GM19240 (cell line): ENCODE data around the gene DUXA.
"Not testable (repeated sequence)": the region's sequence is repeated elsewhere in the genome, so short reads cannot be mapped to it uniquely, and the experiment has no call there.

Experiments
- DNase-seq: peaks from one replicate; pipeline ENCODE4 v3.0.0; 2011; ENCODE audit warnings: low spot score; ENCODE audit not compliant: insufficient read length

Gene DUXA

GRCh38 chr19:57167385-57167784 lies at the start of gene DUXA:
Gene DUXA, minus strand, starts transcription at chr19:57167485. Its CDS starts 42 bp downstream, at chr19:57167443.
- DNase-seq = no peak

DNA sequence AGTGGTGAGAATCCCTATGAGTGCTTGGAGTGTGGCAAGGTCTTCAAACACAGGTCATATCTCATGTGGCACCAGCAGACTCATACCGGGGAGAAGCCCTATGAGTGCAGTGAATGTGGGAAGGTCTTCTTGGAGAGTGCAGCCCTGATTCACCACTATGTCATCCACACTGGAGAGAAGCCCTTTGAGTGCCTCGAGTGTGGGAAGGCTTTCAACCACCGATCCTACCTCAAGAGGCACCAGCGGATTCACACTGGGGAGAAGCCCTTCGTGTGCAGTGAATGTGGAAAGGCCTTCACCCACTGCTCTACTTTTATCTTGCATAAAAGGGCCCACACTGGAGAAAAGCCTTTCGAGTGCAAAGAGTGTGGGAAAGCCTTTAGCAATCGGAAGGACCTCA lies 44.8 kb upstream of the DUXA start:
- no peak for DNase-seq

DNA sequence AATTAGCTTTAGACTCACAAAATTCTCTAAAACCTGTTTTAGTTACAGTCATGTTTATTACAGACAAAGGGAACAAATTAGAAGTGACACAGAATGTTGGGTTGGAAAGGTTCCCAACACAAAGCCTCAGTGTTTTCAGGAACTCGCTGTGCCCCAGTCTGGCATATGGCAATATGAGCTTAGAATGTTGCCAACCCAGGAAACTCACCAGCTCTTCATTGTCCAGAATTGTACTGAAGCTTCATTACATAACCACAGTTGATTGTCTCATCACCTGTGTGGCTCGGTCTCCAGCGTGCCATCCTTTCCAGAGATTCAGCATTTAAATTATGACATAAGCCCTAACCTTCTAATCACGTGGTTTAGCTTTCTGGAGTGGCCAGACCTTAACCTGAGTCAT lies 43.1 kb upstream of the DUXA start:
- no peak for DNase-seq

DNA sequence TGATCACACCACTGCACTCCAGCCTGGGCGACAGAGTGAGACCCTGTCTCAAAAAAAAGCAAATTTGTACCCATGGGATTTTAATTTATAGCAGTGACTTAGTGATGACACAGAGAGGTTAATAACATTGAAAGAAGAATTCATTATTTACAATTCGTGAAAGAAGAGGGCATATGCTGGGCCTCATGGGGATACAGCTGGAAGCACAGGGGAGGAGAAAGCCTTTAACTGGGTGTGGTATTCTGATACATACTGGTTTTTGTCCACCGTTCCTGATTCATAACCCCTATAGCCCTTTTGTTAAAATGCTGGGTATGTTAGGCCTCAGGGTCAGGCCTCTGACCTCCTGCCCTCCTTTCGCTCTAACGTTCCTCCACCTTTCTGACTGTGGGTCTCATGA lies 34.9 kb upstream of the DUXA start:
- no peak for DNase-seq

DNA sequence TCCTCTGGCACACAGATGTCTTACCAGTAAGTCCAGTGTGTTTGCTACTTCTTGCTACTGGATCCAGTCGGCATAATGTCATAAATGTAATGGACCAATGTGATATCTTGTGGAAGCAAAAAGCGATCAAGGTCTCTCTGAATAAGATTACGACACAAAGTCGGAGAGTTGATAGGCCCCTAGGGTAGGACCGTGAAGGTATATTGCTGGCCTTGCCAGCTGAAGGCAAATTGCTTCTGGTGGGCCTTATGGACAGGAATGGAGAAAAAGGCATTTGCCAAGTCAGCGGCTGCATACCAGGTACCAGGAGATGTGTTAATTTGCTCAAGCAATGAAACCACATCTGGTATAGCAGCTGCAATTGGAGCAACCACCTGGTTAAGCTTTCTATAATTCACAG lies 30.6 kb upstream of the DUXA start:
- not testable (repeated sequence) for DNase-seq

DNA sequence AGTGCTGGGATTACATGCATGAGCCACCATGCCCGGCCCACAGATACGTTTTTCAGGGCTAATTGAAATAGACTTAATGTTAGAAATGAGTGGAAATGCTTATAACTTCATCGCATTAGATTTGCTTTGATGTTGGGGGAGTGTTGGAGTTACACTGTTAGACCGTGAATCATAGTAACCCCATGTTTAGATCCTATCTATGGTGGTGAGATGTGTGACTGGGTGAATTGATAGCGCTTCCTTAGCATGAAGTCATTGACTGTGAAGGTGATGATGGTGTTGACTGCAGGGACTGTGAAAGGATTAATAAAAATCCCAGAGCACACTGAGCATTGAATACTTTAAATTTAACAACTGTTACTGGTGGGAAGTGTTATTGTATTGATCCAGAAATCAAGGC lies 25.7 kb upstream of the DUXA start:
- DNase-seq = no peak

- no peak for DNase-seq
These were observed 24.8 kb upstream of the DUXA start for GRCh38 chr19:57192077-57192420.

DNA sequence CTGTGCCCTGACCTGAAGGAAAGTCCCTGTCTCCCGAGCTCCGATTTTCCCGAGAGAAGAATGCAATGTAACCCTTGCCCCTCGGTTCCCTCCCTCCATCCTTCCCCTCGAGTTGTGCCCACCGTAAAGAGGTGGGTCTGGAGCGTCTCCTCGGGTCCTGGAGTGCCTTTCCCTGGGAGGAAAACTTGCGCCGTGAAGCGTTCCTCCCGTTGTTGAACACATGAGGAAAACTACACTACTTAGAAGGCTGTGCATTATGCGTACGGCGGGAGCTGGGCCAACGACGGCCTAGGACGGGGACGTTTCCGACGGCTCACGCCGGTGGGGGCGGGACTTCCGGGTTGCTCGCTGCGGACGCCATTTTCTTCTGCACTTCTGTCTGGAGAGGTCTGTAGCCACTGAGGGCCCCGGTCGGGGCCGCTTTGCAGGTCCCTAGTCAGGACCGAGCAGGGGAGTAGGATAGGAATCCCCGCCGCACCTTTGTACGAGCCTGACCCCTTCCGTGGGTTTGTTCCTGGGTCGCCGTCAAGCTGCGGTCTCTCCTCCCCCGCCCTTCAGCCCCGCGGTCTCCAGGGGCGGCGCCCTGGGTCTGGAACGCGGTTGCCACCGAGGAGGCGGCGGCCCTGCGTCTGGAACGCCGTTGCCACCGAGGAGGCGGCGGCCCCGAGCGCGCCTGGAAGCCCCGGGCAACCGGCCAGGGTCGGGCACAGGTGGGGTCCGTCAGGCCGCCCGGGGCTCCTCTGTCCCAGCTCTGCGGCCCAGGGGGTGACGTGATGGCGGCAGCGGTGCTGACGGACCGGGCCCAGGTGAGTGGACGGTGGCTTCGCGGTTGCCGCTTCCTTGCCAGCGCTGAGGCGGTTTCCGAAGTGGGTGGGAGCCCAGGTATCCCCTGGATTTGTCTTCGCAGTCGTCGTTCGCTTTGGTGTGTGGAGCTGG lies 24.1 kb upstream of the DUXA start, which contains the start of gene ZNF264:
Gene ZNF264 (plus strand): TSS at position 360 of the 936 bp plus-strand sequence. CDS start 414 bp downstream, at position 774.
- DNase-seq = peak; percentile 84

DNA sequence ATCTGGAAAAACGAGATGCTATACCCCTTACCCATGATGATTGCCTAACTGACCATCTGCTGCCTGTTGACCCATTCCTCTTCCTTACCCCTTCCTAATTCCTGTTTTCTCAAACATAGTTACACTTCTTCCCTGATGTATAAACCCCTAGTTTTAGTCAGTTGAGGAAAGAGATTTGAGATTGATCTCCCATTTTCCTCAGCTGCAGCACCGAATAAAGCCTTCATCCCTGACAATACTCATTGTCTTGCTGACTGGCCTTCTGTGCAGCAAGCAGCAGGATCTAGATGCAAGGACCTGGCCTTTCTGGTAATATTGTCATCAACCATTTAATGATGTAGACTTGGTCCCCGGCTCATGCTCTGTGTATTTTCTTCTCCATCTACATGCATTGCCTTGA lies 23.0 kb upstream of the DUXA start:
- DNase-seq = no peak

- peak; percentile 25 for DNase-seq
These were observed 4.3 kb upstream of the DUXA start for GRCh38 chr19:57171551-57172081.

- no peak for DNase-seq
These were observed 1.4 kb downstream of the DUXA start for GRCh38 chr19:57165846-57166245.

DNA sequence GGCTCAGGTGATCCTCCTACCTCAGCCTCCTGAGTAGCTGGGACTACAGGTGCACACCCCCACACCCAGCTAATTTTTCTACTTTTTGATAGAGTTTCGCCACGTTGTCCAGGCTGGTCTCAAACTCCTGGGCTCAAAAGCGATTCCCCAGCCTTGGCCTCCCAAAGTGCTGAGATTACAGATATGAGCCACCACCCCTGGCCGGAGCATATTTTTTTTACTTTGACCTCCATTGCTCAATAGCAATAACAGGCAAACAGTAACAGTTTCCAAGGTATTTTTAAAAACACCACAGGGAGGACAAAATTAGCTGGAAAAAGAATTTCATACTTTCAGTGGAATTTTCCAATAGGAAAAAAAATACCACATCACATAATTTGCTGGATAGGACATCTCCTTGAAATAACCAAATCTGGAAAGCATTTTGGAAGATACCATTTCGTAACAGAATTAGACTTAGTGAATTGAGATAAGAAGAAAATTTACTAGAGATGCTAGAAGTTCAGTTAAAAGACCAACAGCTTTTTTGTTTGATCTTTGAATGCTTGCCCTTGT lies 5.2 kb downstream of the DUXA start:
- no peak for DNase-seq

DNA sequence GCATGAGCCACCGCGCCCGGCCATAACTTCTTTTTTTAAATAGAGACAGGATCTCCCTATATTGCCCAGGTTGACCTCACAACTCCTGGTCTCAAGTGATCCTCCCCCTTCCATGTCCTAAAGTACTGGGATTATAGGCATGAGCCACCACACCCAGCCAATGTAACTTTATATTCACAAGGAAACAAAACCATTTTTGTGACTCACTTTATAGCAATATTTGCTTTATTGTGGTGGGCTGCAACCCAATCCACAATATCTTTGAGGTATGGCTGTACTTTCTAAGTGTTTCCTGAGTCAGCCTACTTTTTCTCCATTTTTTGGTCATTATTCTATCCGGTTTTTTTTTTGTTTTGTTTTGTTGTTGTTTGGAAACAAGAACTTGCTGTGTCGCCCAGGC lies 14.4 kb downstream of the DUXA start:
- no peak for DNase-seq

DNA sequence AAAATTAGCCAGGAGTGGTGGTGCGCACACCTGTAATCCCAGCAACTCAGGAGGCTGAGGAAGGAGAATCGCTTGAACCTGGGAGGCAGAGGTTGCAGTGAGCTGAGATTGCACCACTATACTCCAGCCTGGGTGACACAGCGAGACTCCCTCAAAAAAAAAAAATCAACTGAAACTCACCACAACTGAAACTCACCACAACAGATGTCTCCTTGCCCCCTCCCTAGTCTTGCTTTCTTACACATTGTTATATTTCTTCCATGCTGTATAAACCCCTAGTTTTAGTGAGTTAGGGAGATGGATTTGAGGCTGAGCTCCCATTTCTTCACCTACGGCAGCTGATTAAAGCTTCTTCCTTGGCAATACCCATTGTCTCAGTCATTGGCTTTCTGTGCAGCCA lies 25.6 kb downstream of the DUXA start:
- no peak for DNase-seq

- DNase-seq = no peak
These were observed 31.5 kb downstream of the DUXA start for GRCh38 chr19:57135797-57136196.

DNA sequence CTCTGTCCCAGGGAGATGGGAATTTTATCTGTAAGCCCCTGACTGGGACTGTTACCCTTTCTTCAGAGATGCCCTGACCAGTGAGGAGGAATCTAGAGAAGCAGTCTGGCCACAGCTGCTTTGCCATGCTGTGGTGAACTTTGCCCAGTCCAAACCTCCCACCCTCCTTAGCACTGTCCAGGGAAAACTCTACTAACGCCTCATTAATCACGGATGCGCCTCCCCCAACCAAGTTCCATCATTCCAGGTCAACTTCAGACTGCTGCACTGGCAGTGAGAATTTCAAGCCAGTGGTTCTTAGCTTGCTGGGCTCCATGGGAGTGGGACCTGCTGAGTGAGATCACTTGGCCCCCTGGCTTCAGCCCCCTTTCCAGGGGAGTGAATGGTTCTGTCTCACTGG lies 39.9 kb downstream of the DUXA start:
- DNase-seq = not testable (repeated sequence)

- DNase-seq = no peak
These were observed 43.4 kb downstream of the DUXA start for GRCh38 chr19:57123882-57124281.

DNA sequence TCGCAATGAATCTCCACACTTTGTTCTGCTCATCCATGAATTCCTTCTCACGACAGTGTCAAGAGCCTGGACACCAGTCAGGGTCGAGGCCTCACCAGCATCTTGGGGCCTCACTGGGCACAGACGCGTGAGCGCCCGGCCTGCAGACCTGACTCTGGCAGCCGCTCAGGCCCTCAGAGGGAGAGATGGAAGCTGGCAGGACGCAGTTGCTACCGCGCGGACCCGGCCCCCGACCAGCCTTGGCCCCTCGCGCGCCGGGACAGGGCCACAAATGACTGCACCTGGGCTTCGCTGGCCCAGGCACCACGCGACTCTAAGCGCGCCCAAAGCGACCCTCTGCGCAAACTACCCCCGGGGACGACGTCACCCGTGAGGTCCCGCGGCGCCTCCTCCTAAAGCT lies 48.4 kb downstream of the DUXA start:
- DNase-seq = no peak

DNA sequence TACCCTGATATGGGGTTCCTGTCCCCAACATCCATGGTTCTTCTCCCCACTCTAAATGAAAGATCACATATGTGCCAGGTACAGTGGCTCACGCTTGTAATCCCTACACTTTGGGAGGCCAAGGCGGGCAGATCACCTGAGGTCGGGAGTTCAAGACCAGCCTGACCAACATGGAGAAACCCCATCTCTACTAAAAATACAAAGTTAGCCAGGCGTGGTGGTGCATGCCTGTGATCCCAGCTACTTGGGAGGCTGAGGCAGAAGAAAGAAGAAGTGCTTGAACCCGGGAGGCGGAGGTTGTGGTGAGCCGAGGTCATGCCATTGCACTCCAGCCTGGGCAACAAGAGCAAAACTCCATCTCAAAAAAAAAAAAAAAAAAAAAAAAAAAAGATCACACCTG lies 53.8 kb downstream of the DUXA start:
- DNase-seq = not testable (repeated sequence)

DNA sequence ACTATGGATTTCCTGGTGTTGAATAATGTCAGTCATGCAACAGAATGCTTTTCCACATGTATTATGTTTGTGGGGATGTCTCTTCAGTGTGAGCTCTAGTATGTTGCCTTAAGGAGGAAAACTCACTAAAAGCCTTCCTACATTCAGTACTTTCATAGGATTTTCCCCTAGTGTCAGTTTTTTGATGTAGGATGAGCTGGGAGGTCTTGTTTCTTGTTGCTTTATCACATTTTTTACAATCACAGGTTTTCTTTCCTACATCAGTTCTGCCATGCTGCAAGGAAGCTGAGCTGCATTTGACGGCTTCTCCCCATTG lies 56.0 kb downstream of the DUXA start:
- no peak for DNase-seq

DNA sequence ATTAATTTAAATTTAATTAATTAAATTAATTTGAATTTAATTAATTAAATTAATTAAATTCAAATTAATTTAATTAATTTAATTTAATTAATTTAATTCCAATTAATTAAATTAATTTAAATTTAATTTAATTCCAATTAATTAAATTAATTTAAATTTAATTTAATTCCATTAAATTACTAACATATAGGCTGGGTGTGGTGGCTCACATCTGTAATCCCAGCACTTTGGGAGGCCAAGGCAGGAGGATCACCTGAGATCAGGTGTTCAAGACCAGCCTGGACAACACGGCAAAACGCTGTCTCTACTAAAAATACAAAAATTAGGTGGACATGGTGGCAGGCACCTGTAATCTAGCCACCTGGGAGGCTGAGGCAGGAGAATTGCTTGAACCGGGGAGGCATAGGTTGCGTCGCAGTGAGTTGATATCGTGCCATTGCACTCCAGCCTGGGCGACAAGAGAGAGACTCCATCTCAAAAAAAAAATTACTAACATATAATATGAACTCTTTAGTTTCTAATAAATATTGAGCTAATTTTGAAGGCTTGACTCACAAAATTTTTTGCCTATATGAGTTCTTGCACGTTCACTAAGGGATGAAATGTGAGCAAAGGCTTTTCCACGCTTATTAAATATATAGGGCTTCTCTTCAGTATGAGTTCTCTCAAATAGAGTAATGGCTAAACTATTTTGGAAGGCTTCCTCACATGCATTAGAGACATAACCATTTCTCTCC lies 56.5 kb downstream of the DUXA start:
- DNase-seq = no peak

DNA sequence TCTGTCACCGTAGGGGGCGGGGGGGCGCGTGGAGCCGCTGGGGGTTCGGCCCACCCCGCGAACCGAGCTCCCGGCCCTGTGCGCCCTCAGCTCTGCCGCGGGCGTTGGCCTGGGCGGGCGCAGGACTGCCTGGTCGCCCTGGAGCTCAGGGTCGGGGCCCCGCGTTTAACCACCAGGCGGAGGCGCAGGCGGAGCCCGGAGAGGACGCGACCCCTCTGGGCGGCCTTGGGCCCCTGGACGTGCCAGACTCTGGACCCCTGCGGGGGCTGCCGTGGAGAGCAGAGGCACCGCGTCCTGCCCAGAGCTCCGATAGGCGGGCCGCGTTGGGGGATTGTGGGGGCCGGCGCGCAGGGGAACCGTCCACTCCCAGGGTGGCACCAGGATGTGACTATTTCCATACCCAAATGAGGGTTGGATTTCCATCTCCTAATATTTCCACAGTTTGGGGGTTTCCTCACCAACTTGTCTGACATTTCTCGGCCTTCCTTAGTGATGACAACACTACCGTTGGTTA lies 60.5 kb downstream of the DUXA start:
- no peak for DNase-seq
